ENCODE data around the gene IQCE.
"Not testable (repeated sequence)": the region's sequence is repeated elsewhere in the genome, so short reads cannot be mapped to it uniquely, and the experiment has no call there.

Gene IQCE

GRCh38 chr7:2521952-2522591 lies 36.7 kb upstream of the IQCE start:
- no peak for DNase-seq

- no peak for DNase-seq
Measured at GRCh38 chr7:2522780-2523433, 35.9 kb upstream of the IQCE start.

GRCh38 chr7:2523461-2523936 lies 35.3 kb upstream of the IQCE start:
- peak; percentile 63 for DNase-seq

- peak; percentile 88 for DNase-seq
Measured at GRCh38 chr7:2523941-2524807, 34.6 kb upstream of the IQCE start.

GRCh38 chr7:2524808-2525657 lies 33.7 kb upstream of the IQCE start:
- no peak for DNase-seq

GRCh38 chr7:2525658-2526630 lies 32.8 kb upstream of the IQCE start:
- DNase-seq = peak; percentile 29

- DNase-seq = no peak
Measured at GRCh38 chr7:2526659-2527504, 31.9 kb upstream of the IQCE start.

- no peak for DNase-seq
Measured at GRCh38 chr7:2527505-2528467, 31.0 kb upstream of the IQCE start.

GRCh38 chr7:2528481-2529095 lies 30.2 kb upstream of the IQCE start:
- DNase-seq = no peak

- no peak for DNase-seq
Measured at GRCh38 chr7:2529161-2530070, 29.4 kb upstream of the IQCE start.

- no peak for DNase-seq
Measured at GRCh38 chr7:2530071-2530987, 28.4 kb upstream of the IQCE start.

- not testable (repeated sequence) for DNase-seq
Measured at GRCh38 chr7:2530994-2531795, 27.6 kb upstream of the IQCE start.

GRCh38 chr7:2531796-2532110 lies 27.0 kb upstream of the IQCE start:
- DNase-seq = not testable (repeated sequence)

GRCh38 chr7:2532199-2532772 lies 26.5 kb upstream of the IQCE start:
- DNase-seq = not testable (repeated sequence)

- DNase-seq = not testable (repeated sequence)
Measured at GRCh38 chr7:2532816-2533215, 26.0 kb upstream of the IQCE start.
